ENCODE results near the gene NFYA. TPM values are rescaled to one million over a fixed set of nuclear protein-coding genes. Genes with fewer than 3 reads are reported as not detected.

Gene NFYA
- polyA plus RNA-seq, 2 of the 4 experiments (the other 2 are of a cell fraction) = 11.2 to 17.0 TPM

- H3K4me1 ChIP-seq = peaks cover 16% of the 10 kb centered on the region; the same call in 2 of the 3 replicates
- H3K9me3 ChIP-seq = no peaks in the 10 kb centered on the region
- FAIRE-seq = no peak
- DNase-seq (ENCODE audit: low read depth in 1 of 2, low spot score in 1 of 2) = no peak
- ChIA-PET CTCF (no interaction called here), POLR2A (no interaction called here)
- H3K27ac ChIP-seq = no peak overlapping the region
- no peak overlapping the region for H3K4me3 ChIP-seq
- TF ChIP-seq RAD21 (conservative IDR thresholded peaks at IDR 0.05 in 1 of 2, IDR thresholded peaks at IDR 0.05 in 1 of 2) = no peak
- ATAC-seq = no peak
- WGBS (ENCODE audit: missing lambda C conversion rate) = 92% methylated on average over 1 of the region's 1 CpG
- H3K4me2 ChIP-seq = no peak overlapping the region
Measured at GRCh38 chr6:41079080-41079479, 6.3 kb downstream of the NFYA start.

- WGBS (ENCODE audit: missing lambda C conversion rate) = 93% methylated on average over 2 of the region's 2 CpGs
- H3K4me2 ChIP-seq = no peak overlapping the region
- CTCF ChIA-PET = no interaction called here
Measured at GRCh38 chr6:41080621-41081020, 7.8 kb downstream of the NFYA start.

DNA sequence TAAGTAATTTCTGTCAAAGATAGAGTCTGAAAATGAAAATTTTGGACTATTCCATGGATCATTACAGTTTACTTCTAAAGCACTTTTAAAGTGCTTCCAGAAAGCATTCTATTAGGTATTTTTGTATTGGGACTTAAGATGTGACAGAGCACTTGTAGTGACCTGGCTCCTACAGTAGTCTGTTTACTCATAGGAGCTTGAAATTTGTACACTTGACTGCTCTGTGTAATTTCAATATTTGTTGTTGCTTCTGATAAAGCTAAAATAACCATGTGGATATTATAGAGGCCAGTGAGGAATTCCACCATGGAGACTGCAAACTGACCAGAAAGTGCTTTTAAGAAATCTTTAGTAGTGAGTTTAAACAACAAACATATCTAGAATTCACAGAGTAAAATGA is 10.3 kb downstream of the NFYA start:
- Histone ChIP-seq H3K4me1 (no peaks in the 10 kb centered on the region), H3K9me3 (no peaks in the 10 kb centered on the region), H3K27ac (no peak overlapping the region), H3K4me2 (no peak overlapping the region), H3K4me3 (no peak overlapping the region)
- ATAC-seq (no peak), DNase-seq (ENCODE audit: low read depth in 1 of 2, low spot score in 1 of 2) (no peak), FAIRE-seq (no peak)
- POLR2A ChIA-PET = no interaction called here
- CTCF ChIA-PET = interaction anchor here (0.6 kb wide), 1 partner anchor 328 kb away, joined by 5 read pairs; no protein-coding TSS in a partner anchor
- TF ChIP-seq HEYL (CRISPR knock-in tag; IDR thresholded peaks at IDR 0.05) = no peak
- no peak for TF ChIP-seq HOXB13 (CRISPR knock-in tag; IDR thresholded peaks at IDR 0.05; ENCODE audit: low read depth)
- no peak for TF ChIP-seq FOSB (CRISPR knock-in tag; IDR thresholded peaks at IDR 0.05)
- TF ChIP-seq, protein P1, sequence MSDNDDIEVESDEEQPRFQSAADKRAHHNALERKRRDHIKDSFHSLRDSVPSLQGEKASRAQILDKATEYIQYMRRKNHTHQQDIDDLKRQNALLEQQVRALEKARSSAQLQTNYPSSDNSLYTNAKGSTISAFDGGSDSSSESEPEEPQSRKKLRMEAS (IDR thresholded peaks at IDR 0.05) = no peak
- TF ChIP-seq HOXB5 (CRISPR knock-in tag; IDR thresholded peaks at IDR 0.05) = no peak
- TF ChIP-seq CEBPB (IDR thresholded peaks at IDR 0.05) = no peak
- no peak for TF ChIP-seq RCOR1 (IDR thresholded peaks at IDR 0.05; ENCODE audit: low read depth, low read length)
- TF ChIP-seq NPAS2 (CRISPR knock-in tag; IDR thresholded peaks at IDR 0.05; ENCODE audit: borderline replicate concordance) = no peak
- TF ChIP-seq MYC (IDR thresholded peaks at IDR 0.05; ENCODE audit: borderline replicate concordance, low read length) = no peak
- TF ChIP-seq CBX2 (IDR thresholded peaks at IDR 0.05; ENCODE audit: borderline replicate concordance, low read depth) = no peak
- no peak for TF ChIP-seq ZSCAN20 (CRISPR knock-in tag; IDR thresholded peaks at IDR 0.05)
- no peak for TF ChIP-seq ZNF302 (CRISPR knock-in tag; IDR thresholded peaks at IDR 0.05)
- TF ChIP-seq ATOH8 (CRISPR knock-in tag; IDR thresholded peaks at IDR 0.05; ENCODE audit: low read depth) = no peak
- TF ChIP-seq POLR2AphosphoS2 (conservative IDR thresholded peaks at IDR 0.05; ENCODE audit: low read length) = no peak
- TF ChIP-seq NR3C1 (IDR thresholded peaks at IDR 0.05) = no peak
- no peak for TF ChIP-seq BHLHE40 (IDR thresholded peaks at IDR 0.05; ENCODE audit: low read depth, low read length)
- TF ChIP-seq, protein P2, sequence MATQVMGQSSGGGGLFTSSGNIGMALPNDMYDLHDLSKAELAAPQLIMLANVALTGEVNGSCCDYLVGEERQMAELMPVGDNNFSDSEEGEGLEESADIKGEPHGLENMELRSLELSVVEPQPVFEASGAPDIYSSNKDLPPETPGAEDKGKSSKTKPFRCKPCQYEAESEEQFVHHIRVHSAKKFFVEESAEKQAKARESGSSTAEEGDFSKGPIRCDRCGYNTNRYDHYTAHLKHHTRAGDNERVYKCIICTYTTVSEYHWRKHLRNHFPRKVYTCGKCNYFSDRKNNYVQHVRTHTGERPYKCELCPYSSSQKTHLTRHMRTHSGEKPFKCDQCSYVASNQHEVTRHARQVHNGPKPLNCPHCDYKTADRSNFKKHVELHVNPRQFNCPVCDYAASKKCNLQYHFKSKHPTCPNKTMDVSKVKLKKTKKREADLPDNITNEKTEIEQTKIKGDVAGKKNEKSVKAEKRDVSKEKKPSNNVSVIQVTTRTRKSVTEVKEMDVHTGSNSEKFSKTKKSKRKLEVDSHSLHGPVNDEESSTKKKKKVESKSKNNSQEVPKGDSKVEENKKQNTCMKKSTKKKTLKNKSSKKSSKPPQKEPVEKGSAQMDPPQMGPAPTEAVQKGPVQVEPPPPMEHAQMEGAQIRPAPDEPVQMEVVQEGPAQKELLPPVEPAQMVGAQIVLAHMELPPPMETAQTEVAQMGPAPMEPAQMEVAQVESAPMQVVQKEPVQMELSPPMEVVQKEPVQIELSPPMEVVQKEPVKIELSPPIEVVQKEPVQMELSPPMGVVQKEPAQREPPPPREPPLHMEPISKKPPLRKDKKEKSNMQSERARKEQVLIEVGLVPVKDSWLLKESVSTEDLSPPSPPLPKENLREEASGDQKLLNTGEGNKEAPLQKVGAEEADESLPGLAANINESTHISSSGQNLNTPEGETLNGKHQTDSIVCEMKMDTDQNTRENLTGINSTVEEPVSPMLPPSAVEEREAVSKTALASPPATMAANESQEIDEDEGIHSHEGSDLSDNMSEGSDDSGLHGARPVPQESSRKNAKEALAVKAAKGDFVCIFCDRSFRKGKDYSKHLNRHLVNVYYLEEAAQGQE (IDR thresholded peaks at IDR 0.05) = no peak

More at GRCh38 chr6:41080621-41081020, 7.8 kb downstream of the NFYA start:
- H3K27ac ChIP-seq = no peak overlapping the region
- FAIRE-seq (no peak), ATAC-seq (no peak), DNase-seq (ENCODE audit: low read depth in 1 of 2, low spot score in 1 of 2) (no peak)
- no peak overlapping the region for H3K4me3 ChIP-seq
- peaks cover 3% of the 10 kb centered on the region; the same call in 2 of the 3 replicates for H3K4me1 ChIP-seq
- TF ChIP-seq NFE2L2 (conservative IDR thresholded peaks at IDR 0.05; ENCODE audit: low read length) = no peak
- no peak for TF ChIP-seq ZSCAN20 (CRISPR knock-in tag; IDR thresholded peaks at IDR 0.05)
- TF ChIP-seq, protein P3, sequence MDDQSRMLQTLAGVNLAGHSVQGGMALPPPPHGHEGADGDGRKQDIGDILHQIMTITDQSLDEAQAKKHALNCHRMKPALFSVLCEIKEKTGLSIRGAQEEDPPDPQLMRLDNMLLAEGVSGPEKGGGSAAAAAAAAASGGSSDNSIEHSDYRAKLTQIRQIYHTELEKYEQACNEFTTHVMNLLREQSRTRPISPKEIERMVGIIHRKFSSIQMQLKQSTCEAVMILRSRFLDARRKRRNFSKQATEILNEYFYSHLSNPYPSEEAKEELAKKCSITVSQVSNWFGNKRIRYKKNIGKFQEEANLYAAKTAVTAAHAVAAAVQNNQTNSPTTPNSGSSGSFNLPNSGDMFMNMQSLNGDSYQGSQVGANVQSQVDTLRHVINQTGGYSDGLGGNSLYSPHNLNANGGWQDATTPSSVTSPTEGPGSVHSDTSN (IDR thresholded peaks at IDR 0.05) = no peak
- TF ChIP-seq MYC (IDR thresholded peaks at IDR 0.05; ENCODE audit: borderline replicate concordance, low read length) = no peak
- TF ChIP-seq MAZ (IDR thresholded peaks at IDR 0.05; ENCODE audit: borderline replicate concordance, low read depth, low read length) = no peak
- TF ChIP-seq CEBPB (IDR thresholded peaks at IDR 0.05) = no peak
- no peaks in the 10 kb centered on the region for H3K9me3 ChIP-seq
- POLR2A ChIA-PET = no interaction called here

All from A549 (cell line).